ENCODE data around the gene EPS15. TPM values are rescaled to one million over a fixed set of nuclear protein-coding genes. Genes with fewer than 3 reads are reported as not detected.

EPS15 gene
- total and polyA plus RNA-seq, 2 experiments from 2014 or later: 26.9 to 41.1 TPM

- DNase-seq: no peak
- H3K36me3 ChIP-seq (ENCODE audit: low read depth): peaks cover 14% of the 10 kb centered on the region
- H3K27ac ChIP-seq: no peak overlapping the region
These were observed 73.5 kb downstream of the EPS15 start for GRCh38 chr1:51445351-51446090.

GRCh38 chr1:51444534-51445192 lies 74.4 kb downstream of the EPS15 start:
- no peak overlapping the region for H3K9ac ChIP-seq
- WGBS, 2 experiments (ENCODE audit: low coverage in 1 of 2, low lambda C conversion rate in 2 of 2, missing lambda C conversion rate in 2 of 2): 71 to 80% methylated on average over 3 of the region's 3 CpGs

More at GRCh38 chr1:51445351-51446090, 73.5 kb downstream of the EPS15 start:
- in situ Hi-C loops (cut with MboI): no loop called here
- no peaks in the 10 kb centered on the region; the same call in 1 of the 2 replicates for H3K9me2 ChIP-seq (ENCODE audit: insufficient read depth)
- H3K4me1 ChIP-seq (ENCODE audit: insufficient read depth): no peaks in the 10 kb centered on the region
- H4K20me1 ChIP-seq (ENCODE audit: insufficient read depth): no peaks in the 10 kb centered on the region
- no peaks in the 10 kb centered on the region for H3K79me2 ChIP-seq (ENCODE audit: insufficient read depth)
- no peaks in the 10 kb centered on the region for H3K9me3 ChIP-seq (ENCODE audit: low read depth)
- H3K9ac ChIP-seq: no peak overlapping the region
- WGBS, 2 experiments (ENCODE audit: low coverage in 1 of 2, low lambda C conversion rate in 2 of 2, missing lambda C conversion rate in 2 of 2): 46 to 54% methylated on average over 2 of the region's 2 CpGs
- TF ChIP-seq EZH2phosphoT487 (IDR thresholded peaks at IDR 0.05; ENCODE audit: insufficient read depth, low read depth) (no peak), EZH2 (IDR thresholded peaks at IDR 0.05; ENCODE audit: insufficient read depth, poor library complexity, severe bottlenecking) (no peak)
- H3K27me3 ChIP-seq (replicated peaks; ENCODE audit: insufficient read depth): no peaks in the 10 kb centered on the region
- H3K4me3 ChIP-seq: no peak overlapping the region
- H2AFZ ChIP-seq: no peak overlapping the region
- H3K4me2 ChIP-seq (ENCODE audit: unreplicated experiment): no peak overlapping the region
- no peaks in the 10 kb centered on the region; the same call in 1 of the 2 replicates for H3F3A ChIP-seq (ENCODE audit: insufficient read depth)

GRCh38 chr1:51444096-51444495 lies 75.0 kb downstream of the EPS15 start:
- H3K9ac ChIP-seq: no peak overlapping the region
- WGBS, 2 experiments (ENCODE audit: low coverage in 1 of 2, low lambda C conversion rate in 2 of 2, missing lambda C conversion rate in 2 of 2): 93 to 94% methylated on average over 1 of the region's 1 CpG
- in situ Hi-C loops (cut with MboI): no loop called here
- peak; percentile 15 for DNase-seq
- H3F3A ChIP-seq (ENCODE audit: insufficient read depth): no peaks in the 10 kb centered on the region; the same call in 1 of the 2 replicates
- no peak overlapping the region for H3K27ac ChIP-seq
- no peak overlapping the region for H3K4me3 ChIP-seq
- no peaks in the 10 kb centered on the region for H4K20me1 ChIP-seq (ENCODE audit: insufficient read depth)
- no peaks in the 10 kb centered on the region for H3K79me2 ChIP-seq (ENCODE audit: insufficient read depth)
- no peaks in the 10 kb centered on the region; the same call in 1 of the 2 replicates for H3K9me2 ChIP-seq (ENCODE audit: insufficient read depth)
- no peak overlapping the region for H2AFZ ChIP-seq
- H3K4me1 ChIP-seq (ENCODE audit: insufficient read depth): no peaks in the 10 kb centered on the region
- H3K4me2 ChIP-seq (ENCODE audit: unreplicated experiment): no peak overlapping the region
- no peaks in the 10 kb centered on the region for H3K9me3 ChIP-seq (ENCODE audit: low read depth)
- no peaks in the 10 kb centered on the region for H3K27me3 ChIP-seq (replicated peaks; ENCODE audit: insufficient read depth)
- TF ChIP-seq EZH2phosphoT487 (IDR thresholded peaks at IDR 0.05; ENCODE audit: insufficient read depth, low read depth) (no peak), EZH2 (IDR thresholded peaks at IDR 0.05; ENCODE audit: insufficient read depth, poor library complexity, severe bottlenecking) (no peak)
- peaks cover 24% of the 10 kb centered on the region for H3K36me3 ChIP-seq (ENCODE audit: low read depth)

More at GRCh38 chr1:51444534-51445192, 74.4 kb downstream of the EPS15 start:
- TF ChIP-seq EZH2 (IDR thresholded peaks at IDR 0.05; ENCODE audit: insufficient read depth, poor library complexity, severe bottlenecking) (no peak), EZH2phosphoT487 (IDR thresholded peaks at IDR 0.05; ENCODE audit: insufficient read depth, low read depth) (no peak)
- Histone ChIP-seq H3K4me3 (no peak overlapping the region), H3K9me3 (ENCODE audit: low read depth) (no peaks in the 10 kb centered on the region), H3K27me3 (replicated peaks; ENCODE audit: insufficient read depth) (no peaks in the 10 kb centered on the region), H3F3A (ENCODE audit: insufficient read depth) (no peaks in the 10 kb centered on the region; the same call in 1 of the 2 replicates), H3K79me2 (ENCODE audit: insufficient read depth) (no peaks in the 10 kb centered on the region), H3K27ac (no peak overlapping the region), H3K9me2 (ENCODE audit: insufficient read depth) (no peaks in the 10 kb centered on the region; the same call in 1 of the 2 replicates), H3K4me1 (ENCODE audit: insufficient read depth) (no peaks in the 10 kb centered on the region), H4K20me1 (ENCODE audit: insufficient read depth) (no peaks in the 10 kb centered on the region), H3K4me2 (ENCODE audit: unreplicated experiment) (no peak overlapping the region), H2AFZ (no peak overlapping the region), H3K36me3 (ENCODE audit: low read depth) (peaks cover 18% of the 10 kb centered on the region)
- DNase-seq: no peak
- in situ Hi-C loops (cut with MboI): no loop called here

DNA sequence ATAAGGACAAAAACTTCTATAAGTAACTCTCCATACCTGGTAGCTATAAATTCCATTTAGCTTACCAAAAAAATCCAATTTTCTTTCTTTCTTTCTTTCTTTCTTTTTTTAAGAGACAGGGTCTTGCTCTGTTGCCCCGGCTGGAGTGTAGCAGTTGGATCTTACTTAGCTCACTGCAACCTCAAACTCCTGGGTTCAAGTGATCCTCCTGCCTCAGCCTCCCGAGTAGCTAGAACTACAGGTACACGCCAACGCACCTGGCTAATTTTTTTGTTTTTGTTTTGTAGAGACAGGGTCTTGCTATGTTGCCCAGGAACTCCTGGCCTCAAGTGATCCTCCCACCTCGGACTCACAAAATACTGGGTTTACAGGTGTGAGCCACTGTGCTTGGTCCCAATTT lies 75.5 kb downstream of the EPS15 start:
- Histone ChIP-seq H3K9me3 (ENCODE audit: low read depth) (no peaks in the 10 kb centered on the region), H3F3A (ENCODE audit: insufficient read depth) (no peaks in the 10 kb centered on the region; the same call in 1 of the 2 replicates), H3K9me2 (ENCODE audit: insufficient read depth) (no peaks in the 10 kb centered on the region; the same call in 1 of the 2 replicates), H3K79me2 (ENCODE audit: insufficient read depth) (no peaks in the 10 kb centered on the region), H3K4me3 (no peak overlapping the region), H3K36me3 (ENCODE audit: low read depth) (peaks cover 27% of the 10 kb centered on the region), H2AFZ (no peak overlapping the region), H3K9ac (no peak overlapping the region), H3K27ac (no peak overlapping the region), H3K4me2 (ENCODE audit: unreplicated experiment) (no peak overlapping the region), H3K4me1 (ENCODE audit: insufficient read depth) (no peaks in the 10 kb centered on the region), H3K27me3 (replicated peaks; ENCODE audit: insufficient read depth) (no peaks in the 10 kb centered on the region), H4K20me1 (ENCODE audit: insufficient read depth) (no peaks in the 10 kb centered on the region)
- 99 to 100% methylated on average over 5 of the region's 5 CpGs for WGBS, 2 experiments (ENCODE audit: low coverage in 1 of 2, low lambda C conversion rate in 2 of 2, missing lambda C conversion rate in 2 of 2)
- in situ Hi-C loops (cut with MboI): no loop called here
- DNase-seq: no peak
- TF ChIP-seq EZH2phosphoT487 (IDR thresholded peaks at IDR 0.05; ENCODE audit: insufficient read depth, low read depth) (no peak), EZH2 (IDR thresholded peaks at IDR 0.05; ENCODE audit: insufficient read depth, poor library complexity, severe bottlenecking) (no peak)

All from GM23248 (cell line).